Dermis blood vessel endothelial cell (primary cell): ENCODE measurements around the gene SCN11A. TPM values are rescaled to one million over a fixed set of nuclear protein-coding genes. Genes with fewer than 3 reads are reported as not detected.

Experiments
- total RNA-seq: library from RNA; depleted of rRNA; stranded (reverse); fragments of >200 nt; gene quantifications from 2 replicates; pipeline ENCODE4 v1.2.3, GENCODE V29; 2014

The SCN11A gene
- total RNA-seq, 1 donor from 2014 or later, result under 0.01 TPM

Other genes with a start within 250 kb of the SCN11A start
- not detected in 2 replicates for gene SCN10A, start 235.7 kb downstream of the SCN11A start, total RNA-seq
- 52.3 and 57.3 TPM in 2 replicates for gene WDR48, start 72 bp upstream of the SCN11A start, total RNA-seq
- 36.4 and 41.2 TPM in 2 replicates for gene GORASP1, start 55.7 kb upstream of the SCN11A start, total RNA-seq
- 1.5 and 1.9 TPM in 2 replicates for gene TTC21A, start 55.7 kb upstream of the SCN11A start, total RNA-seq
- 9.2 and 15.1 TPM in 2 replicates for gene CSRNP1, start 101.6 kb upstream of the SCN11A start, total RNA-seq
- gene XIRP1, start 140.7 kb upstream of the SCN11A start, total RNA-seq, result not detected in 2 replicates
- not detected in 2 replicates for gene CX3CR1, start 228.1 kb upstream of the SCN11A start, total RNA-seq